Uterine smooth muscle cell (primary cell): Measurements from ENCODE around the gene SPDL1. TPM values are rescaled to one million over a fixed set of nuclear protein-coding genes. Genes with fewer than 3 reads are reported as not detected.

Experiments used
- total RNA-seq: library from RNA; depleted of rRNA; stranded (reverse); fragments of >200 nt; gene quantifications from 2 replicates; pipeline ENCODE4 v1.2.3, GENCODE V29; 2014

The SPDL1 gene, protein sequence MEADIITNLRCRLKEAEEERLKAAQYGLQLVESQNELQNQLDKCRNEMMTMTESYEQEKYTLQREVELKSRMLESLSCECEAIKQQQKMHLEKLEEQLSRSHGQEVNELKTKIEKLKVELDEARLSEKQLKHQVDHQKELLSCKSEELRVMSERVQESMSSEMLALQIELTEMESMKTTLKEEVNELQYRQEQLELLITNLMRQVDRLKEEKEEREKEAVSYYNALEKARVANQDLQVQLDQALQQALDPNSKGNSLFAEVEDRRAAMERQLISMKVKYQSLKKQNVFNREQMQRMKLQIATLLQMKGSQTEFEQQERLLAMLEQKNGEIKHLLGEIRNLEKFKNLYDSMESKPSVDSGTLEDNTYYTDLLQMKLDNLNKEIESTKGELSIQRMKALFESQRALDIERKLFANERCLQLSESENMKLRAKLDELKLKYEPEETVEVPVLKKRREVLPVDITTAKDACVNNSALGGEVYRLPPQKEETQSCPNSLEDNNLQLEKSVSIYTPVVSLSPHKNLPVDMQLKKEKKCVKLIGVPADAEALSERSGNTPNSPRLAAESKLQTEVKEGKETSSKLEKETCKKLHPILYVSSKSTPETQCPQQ
- 22.0 and 39.3 TPM in 2 replicates for total RNA-seq

GRCh38 chr5:169583424-169584220 is at the start of gene SPDL1:
TSS of gene SPDL1 (plus strand) at chr5:169583773. CDS start at chr5:169588417, 4,644 bp downstream.

DNA sequence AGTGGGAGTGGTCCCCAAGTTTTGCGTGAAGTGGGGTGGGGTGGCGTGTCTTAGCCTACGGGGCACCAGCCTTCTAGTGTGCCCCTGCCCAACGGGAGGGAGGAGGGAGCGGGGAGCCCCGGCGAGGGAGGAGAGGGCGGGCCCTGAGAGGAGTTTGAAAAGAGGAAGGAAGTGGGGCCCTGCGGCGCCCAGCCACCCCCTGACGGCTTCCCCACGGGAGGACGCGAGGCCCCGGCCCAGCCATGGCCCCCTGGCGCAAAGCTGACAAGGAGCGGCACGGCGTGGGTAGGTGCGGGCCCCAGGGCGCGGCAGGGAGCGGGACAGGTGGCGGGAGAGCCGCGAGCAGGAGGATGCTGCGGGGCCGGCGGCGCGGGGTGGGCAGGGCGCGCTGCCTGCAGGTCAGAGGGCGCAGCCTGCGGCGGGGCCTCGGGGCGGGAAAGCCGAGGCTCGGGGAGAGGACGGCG is 53.5 kb downstream of the SPDL1 start, which contains the start of gene DOCK2:
TSS of gene DOCK2 (plus strand) at position 191 of the 464 bp plus-strand sequence. CDS start at position 243, 52 bp downstream.

Other genes with a start within 250 kb of the SPDL1 start
- 3.0 and 3.4 TPM in 2 replicates for gene DOCK2, start 53.5 kb downstream of the SPDL1 start, total RNA-seq